ENCODE results near the gene OGFOD1. TPM values are rescaled to one million over a fixed set of nuclear protein-coding genes. Genes with fewer than 3 reads are reported as not detected.

Gene OGFOD1
- total RNA-seq, 1 donor from 2014 or later = 50.6 TPM

DNA sequence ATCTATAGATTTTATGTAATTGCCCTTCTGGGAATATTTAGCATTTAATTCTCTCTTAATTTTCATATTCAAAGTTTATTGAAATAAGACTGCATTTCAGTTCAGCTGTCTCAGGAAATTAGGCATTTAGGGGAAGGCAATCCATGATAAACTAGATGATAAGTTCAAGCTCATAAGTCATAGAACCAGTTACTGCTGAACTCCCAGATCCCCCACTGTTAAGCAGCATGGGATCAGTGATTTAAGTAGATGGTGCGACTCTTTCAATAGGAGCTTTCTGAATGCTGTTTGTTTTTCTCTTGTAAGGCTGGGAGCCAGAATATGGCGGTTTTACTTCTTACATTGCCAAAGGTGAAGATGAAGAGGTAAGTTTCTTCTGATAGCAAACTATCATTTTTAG is 23.8 kb downstream of the OGFOD1 start:
- no peaks in the 10 kb centered on the region for H3K27me3 Mint-ChIP-seq (ENCODE audit: unreplicated experiment)
- peaks cover 58% of the 10 kb centered on the region for H3K36me3 Mint-ChIP-seq (ENCODE audit: unreplicated experiment)
- H3K4me3 Mint-ChIP-seq (ENCODE audit: unreplicated experiment) = no peak overlapping the region
- TF ChIP-seq, protein P1, sequence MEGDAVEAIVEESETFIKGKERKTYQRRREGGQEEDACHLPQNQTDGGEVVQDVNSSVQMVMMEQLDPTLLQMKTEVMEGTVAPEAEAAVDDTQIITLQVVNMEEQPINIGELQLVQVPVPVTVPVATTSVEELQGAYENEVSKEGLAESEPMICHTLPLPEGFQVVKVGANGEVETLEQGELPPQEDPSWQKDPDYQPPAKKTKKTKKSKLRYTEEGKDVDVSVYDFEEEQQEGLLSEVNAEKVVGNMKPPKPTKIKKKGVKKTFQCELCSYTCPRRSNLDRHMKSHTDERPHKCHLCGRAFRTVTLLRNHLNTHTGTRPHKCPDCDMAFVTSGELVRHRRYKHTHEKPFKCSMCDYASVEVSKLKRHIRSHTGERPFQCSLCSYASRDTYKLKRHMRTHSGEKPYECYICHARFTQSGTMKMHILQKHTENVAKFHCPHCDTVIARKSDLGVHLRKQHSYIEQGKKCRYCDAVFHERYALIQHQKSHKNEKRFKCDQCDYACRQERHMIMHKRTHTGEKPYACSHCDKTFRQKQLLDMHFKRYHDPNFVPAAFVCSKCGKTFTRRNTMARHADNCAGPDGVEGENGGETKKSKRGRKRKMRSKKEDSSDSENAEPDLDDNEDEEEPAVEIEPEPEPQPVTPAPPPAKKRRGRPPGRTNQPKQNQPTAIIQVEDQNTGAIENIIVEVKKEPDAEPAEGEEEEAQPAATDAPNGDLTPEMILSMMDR (IDR thresholded peaks at IDR 0.05) = no peak
- no peak for DNase-seq (ENCODE audit: extremely low spot score, unreplicated experiment)
- H3K9me3 Mint-ChIP-seq (ENCODE audit: unreplicated experiment) = no peaks in the 10 kb centered on the region
- peaks cover 20% of the 10 kb centered on the region for H3K4me1 Mint-ChIP-seq (ENCODE audit: unreplicated experiment)
- H3K27ac Mint-ChIP-seq (ENCODE audit: unreplicated experiment) = peak overlapping the region; percentile 20

DNA sequence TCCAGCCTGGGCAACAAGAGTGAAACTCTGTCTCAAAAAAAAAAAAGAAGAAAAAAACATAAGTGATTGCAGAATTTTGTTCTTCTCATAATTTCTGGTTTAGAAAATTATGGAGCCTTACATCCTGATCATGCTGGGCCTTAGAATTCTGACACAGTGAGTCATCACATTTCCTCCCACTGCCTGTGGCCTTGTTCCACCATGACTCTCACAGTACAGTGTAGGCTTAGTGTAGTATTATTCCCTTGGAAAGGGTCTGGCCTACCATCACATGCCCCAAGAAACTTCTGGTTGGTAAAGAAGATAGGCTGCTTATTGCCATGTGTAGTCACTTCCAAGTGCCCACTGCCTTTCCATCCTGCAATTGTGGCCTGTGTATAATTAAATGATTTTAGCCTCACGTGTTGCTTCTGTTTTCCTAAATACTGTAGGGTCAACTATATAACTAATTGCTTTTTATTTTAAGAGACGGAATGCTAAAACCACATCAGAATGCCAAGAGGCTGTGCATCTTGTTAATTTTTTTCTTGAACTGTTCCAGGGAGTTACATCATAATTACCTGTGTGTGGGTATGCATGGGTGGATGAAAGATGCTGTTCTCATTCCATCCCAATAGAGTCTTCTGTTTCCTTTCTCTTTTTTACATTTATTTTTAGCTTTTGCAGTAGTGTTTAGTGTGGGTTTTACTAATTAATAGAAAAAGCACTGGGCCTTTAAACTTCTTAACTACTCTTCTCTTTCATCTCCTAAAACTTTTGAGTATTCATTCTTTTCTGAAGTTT is 25.9 kb downstream of the OGFOD1 start:
- peaks cover 26% of the 10 kb centered on the region for H3K4me1 Mint-ChIP-seq (ENCODE audit: unreplicated experiment)
- H3K27ac Mint-ChIP-seq (ENCODE audit: unreplicated experiment) = peak overlapping the region; percentile 86
- H3K4me3 Mint-ChIP-seq (ENCODE audit: unreplicated experiment) = no peak overlapping the region
- no peaks in the 10 kb centered on the region for H3K9me3 Mint-ChIP-seq (ENCODE audit: unreplicated experiment)
- H3K36me3 Mint-ChIP-seq (ENCODE audit: unreplicated experiment) = peaks cover 55% of the 10 kb centered on the region
- DNase-seq (ENCODE audit: extremely low spot score, unreplicated experiment) = no peak
- TF ChIP-seq, protein P1 (IDR thresholded peaks at IDR 0.05) = no peak
- H3K27me3 Mint-ChIP-seq (ENCODE audit: unreplicated experiment) = no peaks in the 10 kb centered on the region

DNA sequence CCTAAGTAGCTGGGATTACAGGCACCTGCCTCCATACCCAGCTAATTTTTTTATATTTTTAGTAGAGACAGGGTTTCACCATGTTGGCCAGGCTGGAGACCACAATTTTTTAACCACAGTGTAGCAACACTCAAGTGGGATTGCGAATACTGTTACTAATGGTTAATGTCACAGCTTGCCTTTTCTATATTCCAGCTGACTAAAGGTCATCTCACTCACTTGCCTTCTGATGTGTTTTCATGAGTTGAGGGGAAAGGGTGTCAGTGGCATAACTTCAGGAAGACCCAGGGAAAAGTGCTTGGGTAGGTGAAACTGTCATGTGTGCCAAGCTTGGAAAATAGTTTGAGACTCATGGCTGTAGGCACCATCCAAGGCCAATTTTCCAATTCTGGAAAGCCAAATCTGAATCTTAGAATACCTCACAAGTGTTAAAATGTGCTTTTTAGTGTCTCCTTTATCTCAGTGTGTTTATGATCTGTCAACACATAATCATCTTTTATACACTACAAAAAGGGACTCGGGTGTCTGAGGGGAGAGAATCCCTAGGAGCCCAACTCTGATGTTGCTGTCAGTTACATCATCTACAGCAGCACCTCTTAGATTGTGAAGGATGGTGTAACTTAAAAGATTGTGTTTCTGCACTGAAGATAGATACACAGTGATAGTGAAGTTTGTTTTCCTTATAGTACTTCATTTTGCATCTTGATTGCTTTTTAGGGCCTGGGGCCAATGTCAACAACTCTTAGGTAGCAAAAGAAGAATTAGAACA is 27.1 kb downstream of the OGFOD1 start:
- H3K4me3 Mint-ChIP-seq (ENCODE audit: unreplicated experiment) = no peak overlapping the region
- peak overlapping the region; percentile 86 for H3K27ac Mint-ChIP-seq (ENCODE audit: unreplicated experiment)
- no peaks in the 10 kb centered on the region for H3K9me3 Mint-ChIP-seq (ENCODE audit: unreplicated experiment)

DNA sequence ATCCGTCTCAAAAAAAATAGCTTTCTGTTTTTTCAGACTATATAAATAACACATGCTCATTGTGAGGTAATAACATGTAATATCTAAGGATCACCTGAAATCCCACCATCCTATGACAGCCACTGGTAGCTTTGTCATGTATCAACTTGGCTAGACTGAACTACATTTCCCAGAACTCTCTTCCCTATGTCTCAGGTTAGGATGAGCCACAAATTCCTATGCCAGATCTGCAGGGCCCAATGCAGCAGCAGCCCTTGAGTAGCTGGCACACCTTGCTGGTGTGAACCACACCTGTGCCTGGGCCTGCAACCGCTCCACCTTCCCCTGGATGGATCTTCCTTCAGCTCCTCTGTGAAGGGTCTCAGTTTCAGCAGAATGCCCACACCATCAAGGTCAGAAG is 28.1 kb downstream of the OGFOD1 start:
- peak overlapping the region; percentile 11 for H3K27ac Mint-ChIP-seq (ENCODE audit: unreplicated experiment)
- no peak for DNase-seq (ENCODE audit: extremely low spot score, unreplicated experiment)
- H3K27me3 Mint-ChIP-seq (ENCODE audit: unreplicated experiment) = no peaks in the 10 kb centered on the region
- H3K36me3 Mint-ChIP-seq (ENCODE audit: unreplicated experiment) = peaks cover 59% of the 10 kb centered on the region
- peaks cover 27% of the 10 kb centered on the region for H3K4me1 Mint-ChIP-seq (ENCODE audit: unreplicated experiment)
- TF ChIP-seq, protein P1 (IDR thresholded peaks at IDR 0.05) = no peak
- no peak overlapping the region for H3K4me3 Mint-ChIP-seq (ENCODE audit: unreplicated experiment)
- no peaks in the 10 kb centered on the region for H3K9me3 Mint-ChIP-seq (ENCODE audit: unreplicated experiment)

More for the DNA sequence above, 27.1 kb downstream of the OGFOD1 start:
- Mint-ChIP-seq H3K4me1 (ENCODE audit: unreplicated experiment) (peaks cover 27% of the 10 kb centered on the region), H3K27me3 (ENCODE audit: unreplicated experiment) (no peaks in the 10 kb centered on the region), H3K36me3 (ENCODE audit: unreplicated experiment) (peaks cover 53% of the 10 kb centered on the region)
- DNase-seq (ENCODE audit: extremely low spot score, unreplicated experiment) = no peak
- TF ChIP-seq, protein P1 (IDR thresholded peaks at IDR 0.05) = no peak
